ENCODE data around the gene GRAP2. TPM values are rescaled to one million over a fixed set of nuclear protein-coding genes. Genes with fewer than 3 reads are reported as not detected.

GRAP2 gene
- total and polyA plus RNA-seq, 2 experiments from 2014 or later = 0.42 TPM; not detected in 1

GRCh38 chr22:40020956-40021355, 120.1 kb downstream of the GRAP2 start:
- no peak overlapping the region for H2AFZ ChIP-seq
- Mint-ChIP-seq H3K27ac (no peak overlapping the region), H3K9me3 (no peaks in the 10 kb centered on the region), H3K4me1 (peaks cover 8% of the 10 kb centered on the region; the same call in 2 of the 3 replicates), H3K4me3 (no peak overlapping the region), H3K36me3 (ENCODE audit: low read depth) (peaks cover 26% of the 10 kb centered on the region), H3K27me3 (ENCODE audit: insufficient read depth, low read depth, poor library complexity) (peaks cover 3% of the 10 kb centered on the region)
- no peak overlapping the region for H3K27ac ChIP-seq (ENCODE audit: low read depth)
- H3K9me2 ChIP-seq (ENCODE audit: insufficient read depth) = no peaks in the 10 kb centered on the region
- H3K4me3 ChIP-seq = no peak overlapping the region
- H3K79me2 ChIP-seq (replicated peaks; ENCODE audit: insufficient read depth) = peaks cover 4% of the 10 kb centered on the region
- no peaks in the 10 kb centered on the region for H3K4me1 ChIP-seq (ENCODE audit: insufficient read depth)
- ATAC-seq = no peak
- no peak for TF ChIP-seq EZH2 (IDR thresholded peaks at IDR 0.05; ENCODE audit: low read depth, unreplicated experiment)
- TF ChIP-seq ETS1 (IDR thresholded peaks at IDR 0.05) = no peak
- no peak for TF ChIP-seq ZNF462 (CRISPR knock-in tag; IDR thresholded peaks at IDR 0.05)
- TF ChIP-seq JUNB (IDR thresholded peaks at IDR 0.05; ENCODE audit: unreplicated experiment) = no peak
- TF ChIP-seq EZH2phosphoT487 (IDR thresholded peaks at IDR 0.05; ENCODE audit: unreplicated experiment) = no peak
- TF ChIP-seq POLR2AphosphoS5 (IDR thresholded peaks at IDR 0.05; ENCODE audit: low read depth) = no peak
- DNase-seq (ENCODE audit: low spot score) = no peak
- no peaks in the 10 kb centered on the region for H3K27me3 ChIP-seq (ENCODE audit: insufficient read depth)
- H3K4me2 ChIP-seq = no peak overlapping the region
- no peaks in the 10 kb centered on the region; the same call in 1 of the 2 replicates for H4K20me1 ChIP-seq (replicated peaks; ENCODE audit: insufficient read depth)
- H3F3A ChIP-seq (replicated peaks; ENCODE audit: low read depth) = peaks cover 4% of the 10 kb centered on the region; the same call in 1 of the 2 replicates
- H3K36me3 ChIP-seq (ENCODE audit: insufficient read depth) = peaks cover 4% of the 10 kb centered on the region; the same call in 1 of the 2 replicates
